DMS153 treated with DMSO at 0.1 percent for 48 hours (cell line): ENCODE measurements around the gene MEF2D.

Source experiments
- DNase-seq: peaks from one replicate; lab custom pipeline; 2025; ENCODE audit not compliant: unreplicated experiment; lab: John Stamatoyannopoulos, UW

MEF2D gene

DNA sequence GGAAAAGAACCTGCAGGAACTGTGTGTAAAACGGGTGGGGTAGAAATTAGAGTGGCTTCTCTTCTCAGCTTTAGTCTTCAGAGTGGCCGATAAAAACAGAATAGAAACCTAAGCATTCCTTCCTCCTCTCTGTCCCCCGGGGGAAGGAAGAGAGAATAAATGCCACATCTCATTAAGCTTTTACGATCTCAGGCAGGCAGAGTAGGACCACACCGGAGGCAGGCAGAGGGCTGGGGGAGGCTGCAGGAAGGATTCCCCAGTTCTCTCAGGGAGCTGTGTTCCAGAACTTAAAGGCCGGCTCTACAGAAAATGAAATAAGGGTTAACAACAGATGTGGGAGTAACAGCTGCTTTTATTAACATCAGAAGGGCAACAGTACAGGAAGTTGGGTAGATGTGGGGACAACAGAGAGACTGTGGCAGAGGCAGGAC lies 24.5 kb upstream of the MEF2D start:
- no peak for DNase-seq

DNA sequence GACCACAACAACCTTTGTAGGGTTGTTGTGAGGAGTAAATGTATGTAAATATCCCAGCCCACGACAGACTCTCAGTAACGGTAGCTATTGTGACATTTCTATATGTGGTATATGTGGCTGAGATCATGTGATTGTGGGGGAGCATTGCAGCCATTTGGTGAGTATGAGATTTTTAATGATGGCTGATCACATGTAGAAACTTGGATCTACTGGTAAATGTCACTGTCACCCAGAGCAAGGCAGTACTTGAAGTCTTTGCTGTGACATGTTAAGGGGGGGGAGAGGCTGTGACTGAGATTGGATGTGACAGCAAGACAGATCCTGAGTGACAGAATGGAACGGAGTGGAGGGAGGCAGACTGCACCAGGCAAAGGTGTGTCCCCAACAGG lies 23.9 kb upstream of the MEF2D start:
- no peak for DNase-seq

DNA sequence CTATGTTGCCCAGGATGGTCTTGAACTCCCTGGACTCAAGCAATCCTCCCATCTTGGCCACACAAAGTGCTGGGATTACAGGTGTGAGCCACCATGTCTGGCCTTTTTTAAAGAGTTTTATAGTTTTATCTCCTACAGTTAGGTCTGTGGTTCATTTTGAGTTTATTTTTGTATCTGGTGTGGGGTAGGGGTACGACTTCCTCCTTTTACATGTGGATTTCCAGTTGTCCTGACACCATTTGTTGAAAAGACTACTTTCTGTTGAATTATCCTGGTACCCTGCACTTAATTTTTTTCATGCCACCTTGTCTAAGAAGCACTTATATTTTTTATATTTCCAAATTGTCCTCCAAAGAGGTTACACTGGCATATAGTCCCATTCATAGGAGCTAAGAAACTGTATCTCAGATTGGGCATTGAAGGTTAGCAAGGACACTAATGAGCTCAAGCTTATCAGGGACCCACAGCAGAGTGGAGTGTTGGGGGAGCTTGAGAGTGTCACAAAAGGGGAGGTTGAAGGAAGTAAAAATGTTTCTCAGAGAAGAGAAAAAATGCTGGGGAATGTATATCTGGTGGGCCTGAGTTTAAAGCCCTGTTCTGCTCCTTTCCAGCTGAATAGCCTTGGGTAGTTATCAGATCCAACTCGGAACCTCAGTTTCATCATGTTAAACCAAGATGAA lies 23.4 kb upstream of the MEF2D start:
- no peak for DNase-seq

DNA sequence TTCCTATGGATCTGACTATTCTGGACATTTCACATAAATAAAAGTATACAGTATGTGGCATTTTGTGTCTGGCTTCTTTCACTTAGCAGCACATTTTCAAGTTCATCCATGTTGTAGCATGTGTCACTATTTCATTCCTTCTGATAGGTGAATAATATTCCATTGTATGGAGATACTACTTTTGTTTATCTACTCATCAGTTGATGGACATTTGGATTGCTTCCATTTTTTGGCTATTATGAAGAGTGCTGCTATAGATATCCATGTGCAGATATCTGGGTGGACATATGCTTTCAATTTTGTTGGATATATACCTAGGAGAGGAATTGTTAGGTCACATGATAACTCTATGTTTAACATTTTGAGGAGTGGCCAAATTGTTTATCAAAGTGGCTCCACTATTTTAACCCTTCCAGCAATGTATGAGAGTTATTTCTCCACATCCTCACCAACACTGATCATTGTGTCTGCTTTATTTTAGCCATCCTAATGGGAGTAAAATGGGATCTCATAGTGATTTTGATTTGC lies 21.9 kb upstream of the MEF2D start:
- DNase-seq = no peak

DNA sequence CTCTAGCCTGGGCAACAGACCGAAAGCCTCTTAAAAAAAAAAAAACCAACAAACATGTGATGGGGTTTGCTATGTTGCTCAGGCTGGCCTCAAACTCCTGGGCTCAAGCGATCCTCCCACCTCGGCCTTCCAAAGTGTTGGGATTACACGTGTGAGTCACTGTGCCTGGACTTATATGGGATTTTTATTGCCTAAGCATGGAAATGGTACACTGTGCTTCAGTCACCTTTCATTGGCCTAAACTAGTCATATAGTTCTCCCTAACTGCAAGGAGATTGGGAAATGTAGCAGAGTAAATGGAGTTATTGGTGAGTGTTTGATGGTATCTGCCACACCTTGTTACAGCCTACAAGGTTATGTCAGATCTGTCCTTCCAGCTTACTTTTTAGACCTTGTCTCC lies 17.2 kb upstream of the MEF2D start:
- DNase-seq = no peak

DNA sequence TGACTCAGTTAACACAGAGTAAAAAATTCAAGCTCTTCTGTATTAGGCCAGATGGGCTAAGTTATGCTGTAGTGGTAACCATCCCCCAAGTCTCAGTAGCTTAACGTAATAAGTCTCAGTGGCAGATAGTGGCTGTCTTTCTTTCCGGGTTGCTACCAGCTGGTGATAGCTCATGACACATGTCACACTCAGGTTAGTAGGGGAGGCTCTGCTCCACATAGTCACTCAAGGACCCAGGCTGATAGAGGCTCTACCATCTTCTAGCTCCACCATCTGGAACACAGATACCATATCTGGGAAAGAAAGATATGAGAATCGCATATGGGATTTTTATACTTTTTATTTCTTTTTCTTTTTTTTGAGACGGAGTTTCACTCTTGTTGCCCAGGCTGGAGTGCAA lies 16.2 kb upstream of the MEF2D start:
- no peak for DNase-seq

DNA sequence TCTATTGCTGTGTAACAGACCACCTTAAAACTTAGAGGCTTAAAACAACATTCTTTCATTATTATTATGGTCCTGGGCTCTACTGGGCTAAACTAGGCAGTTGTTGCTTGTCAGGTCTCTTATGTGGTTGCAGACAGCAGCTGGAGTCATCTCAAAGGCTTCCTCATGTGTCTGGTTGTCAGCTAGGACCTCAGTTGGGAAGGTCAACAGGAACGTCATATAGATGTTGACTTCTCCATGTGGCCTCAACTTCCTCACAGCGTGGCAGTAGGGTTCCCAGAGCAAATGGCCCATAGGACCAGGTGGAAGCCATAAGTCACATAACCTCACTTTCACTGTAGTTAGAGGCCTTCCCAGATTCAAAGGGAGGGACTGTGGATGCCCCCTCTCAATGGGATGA lies 15.4 kb upstream of the MEF2D start:
- DNase-seq = no peak

DNA sequence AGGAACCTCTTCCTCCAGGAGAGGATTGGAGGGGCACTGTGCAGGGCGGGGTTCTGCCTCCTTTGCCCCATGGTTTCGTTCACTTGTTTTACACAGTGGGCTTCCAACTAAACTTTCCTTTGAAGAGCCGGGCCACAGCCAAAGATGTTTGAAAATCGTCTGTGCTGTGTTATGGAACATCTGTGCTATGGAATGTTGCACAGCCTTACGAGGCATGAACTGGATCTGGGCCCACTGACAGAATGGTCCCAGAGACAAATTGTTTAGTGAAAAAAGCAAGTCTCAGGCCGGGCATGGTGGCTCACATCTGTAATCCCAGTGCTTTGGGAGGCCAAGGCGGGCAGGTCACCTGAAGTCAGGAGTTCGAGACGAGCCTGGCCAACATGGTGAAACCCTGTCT lies 12.6 kb upstream of the MEF2D start:
- no peak for DNase-seq

DNA sequence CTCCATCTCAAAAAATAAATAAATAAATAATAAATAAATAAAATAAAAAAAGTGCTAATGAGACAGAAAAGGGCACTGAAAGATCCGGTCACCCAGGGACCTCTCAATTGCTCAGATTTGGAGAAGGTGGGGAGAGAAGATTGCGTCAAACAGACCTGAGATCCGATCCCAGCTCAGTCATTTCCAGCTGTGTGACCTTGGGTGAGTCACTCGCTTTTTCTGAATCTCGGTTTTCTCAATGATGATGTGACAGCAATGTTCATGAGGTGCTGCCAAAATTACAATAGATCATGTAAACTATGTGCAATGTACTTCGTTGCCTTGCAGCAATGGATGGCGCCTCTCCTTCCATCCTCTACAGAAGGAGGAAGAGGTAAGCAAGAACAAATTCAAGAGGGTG lies 11.1 kb upstream of the MEF2D start:
- no peak for DNase-seq

DNA sequence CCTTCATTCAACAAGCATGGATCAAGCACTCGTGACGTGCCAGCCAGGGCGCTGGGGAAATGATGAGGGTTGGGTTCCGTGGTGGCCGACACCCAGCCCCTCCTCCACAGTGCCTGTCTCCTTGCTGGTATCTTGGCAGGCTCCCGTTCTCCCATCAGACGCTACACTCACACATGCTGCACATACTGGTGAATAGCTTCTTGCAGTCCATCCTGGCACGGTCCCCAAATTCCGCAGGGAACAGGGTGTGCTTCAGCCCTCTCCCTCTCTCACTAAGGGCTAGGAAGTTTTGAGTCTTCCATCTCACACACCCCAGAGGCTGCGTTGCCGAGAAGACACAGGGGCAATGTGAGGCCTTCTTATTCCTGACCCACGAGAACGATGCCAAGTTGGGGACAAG lies 10.1 kb upstream of the MEF2D start:
- no peak for DNase-seq

DNA sequence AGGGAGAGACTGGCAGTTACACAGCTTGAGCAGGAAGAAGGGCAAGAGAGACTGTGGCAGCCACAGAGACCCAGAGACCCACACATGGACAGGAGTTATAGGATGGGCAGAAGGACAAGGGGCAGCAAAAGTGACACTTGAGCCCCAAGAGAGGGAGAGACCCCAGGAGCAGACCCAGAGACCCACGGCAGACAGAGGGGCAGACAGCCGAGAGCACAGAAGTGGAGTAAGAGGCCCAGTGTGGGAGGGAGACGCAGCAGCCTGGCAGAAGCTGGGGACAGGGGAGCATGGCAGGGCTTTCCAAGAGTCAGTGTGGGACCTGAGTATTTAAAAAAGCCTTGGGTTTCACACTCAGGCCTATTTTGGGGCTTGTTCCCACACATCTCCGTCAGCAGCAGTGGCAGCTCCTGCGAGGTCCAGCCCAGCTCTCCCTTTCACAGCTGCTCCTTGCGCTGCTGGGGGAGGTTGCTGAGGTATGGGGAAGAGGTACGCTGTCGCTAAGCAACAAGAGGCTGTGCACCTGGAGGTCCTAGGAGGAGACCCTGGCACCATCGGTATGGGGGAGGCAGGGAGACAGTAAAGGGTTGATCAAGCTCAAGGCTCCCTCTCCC lies 9.0 kb upstream of the MEF2D start:
- no peak for DNase-seq

DNA sequence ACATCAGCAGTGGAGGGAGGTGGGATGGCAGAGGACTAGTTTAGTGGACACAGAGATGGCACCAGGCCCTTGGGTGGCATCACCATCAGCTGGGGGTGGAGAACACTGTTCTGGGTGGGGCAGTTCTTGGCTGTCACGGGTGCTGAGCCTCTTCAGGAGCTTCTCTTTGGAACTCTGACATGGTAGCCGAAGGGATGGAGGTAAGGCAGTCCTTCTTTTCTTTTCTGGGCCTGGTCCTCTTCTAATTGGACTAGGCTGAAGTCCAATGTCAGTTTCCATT lies 8.3 kb upstream of the MEF2D start:
- DNase-seq = no peak

DNA sequence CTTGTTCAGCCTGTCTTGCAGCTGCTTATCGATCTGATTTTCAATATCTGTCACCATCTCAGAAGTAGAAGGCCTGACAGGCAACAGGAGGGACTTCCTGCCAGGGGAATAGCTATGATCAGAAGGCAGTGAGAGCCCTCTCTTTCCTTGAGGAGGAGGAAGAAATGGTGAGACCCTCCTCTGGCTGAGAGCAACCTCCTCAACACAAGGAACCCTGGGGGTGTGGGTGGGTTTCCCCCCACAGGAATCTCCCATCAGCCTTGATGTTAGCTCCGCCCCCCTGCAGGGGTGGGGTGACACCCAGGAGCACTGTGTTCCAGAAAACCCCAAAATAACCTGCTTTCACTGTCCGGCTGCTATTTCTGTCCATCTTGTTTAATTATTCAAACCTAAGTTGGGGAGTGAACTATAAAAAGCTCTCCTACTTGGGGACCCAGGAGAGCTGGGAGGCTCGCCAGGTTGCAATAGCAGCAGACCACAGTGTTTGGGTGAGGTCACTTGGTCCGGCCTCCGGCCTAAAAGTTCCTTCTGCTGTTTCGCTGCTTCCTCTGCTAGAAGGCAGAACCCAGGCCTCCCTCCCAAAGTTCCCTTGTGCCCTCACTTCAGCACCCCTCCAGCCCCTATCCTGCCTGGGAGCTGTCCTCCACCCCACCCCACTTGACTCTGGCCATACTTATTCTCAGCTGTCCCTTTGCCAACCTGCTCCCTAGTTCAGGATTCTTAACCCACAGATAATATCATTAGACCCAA lies 7.8 kb upstream of the MEF2D start:
- DNase-seq = no peak

DNA sequence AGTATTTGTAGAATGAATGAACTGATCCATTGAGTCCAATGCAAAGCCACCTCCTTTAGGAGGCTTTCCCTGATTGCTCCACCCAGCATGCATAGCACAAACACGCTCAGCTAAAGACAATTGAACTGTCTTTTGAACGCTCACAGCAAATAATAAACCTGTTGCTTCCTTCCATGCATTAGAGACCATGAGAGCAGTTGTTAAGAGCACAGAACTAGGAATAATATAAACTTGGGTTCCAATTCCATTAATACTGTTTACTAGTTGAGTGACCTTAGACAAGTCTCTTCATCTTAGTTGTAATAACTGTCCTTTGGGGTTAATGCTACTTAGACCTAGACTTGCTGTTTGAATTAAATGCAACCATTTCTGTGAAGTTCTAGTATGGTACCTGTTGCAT lies 5.9 kb upstream of the MEF2D start:
- no peak for DNase-seq

DNA sequence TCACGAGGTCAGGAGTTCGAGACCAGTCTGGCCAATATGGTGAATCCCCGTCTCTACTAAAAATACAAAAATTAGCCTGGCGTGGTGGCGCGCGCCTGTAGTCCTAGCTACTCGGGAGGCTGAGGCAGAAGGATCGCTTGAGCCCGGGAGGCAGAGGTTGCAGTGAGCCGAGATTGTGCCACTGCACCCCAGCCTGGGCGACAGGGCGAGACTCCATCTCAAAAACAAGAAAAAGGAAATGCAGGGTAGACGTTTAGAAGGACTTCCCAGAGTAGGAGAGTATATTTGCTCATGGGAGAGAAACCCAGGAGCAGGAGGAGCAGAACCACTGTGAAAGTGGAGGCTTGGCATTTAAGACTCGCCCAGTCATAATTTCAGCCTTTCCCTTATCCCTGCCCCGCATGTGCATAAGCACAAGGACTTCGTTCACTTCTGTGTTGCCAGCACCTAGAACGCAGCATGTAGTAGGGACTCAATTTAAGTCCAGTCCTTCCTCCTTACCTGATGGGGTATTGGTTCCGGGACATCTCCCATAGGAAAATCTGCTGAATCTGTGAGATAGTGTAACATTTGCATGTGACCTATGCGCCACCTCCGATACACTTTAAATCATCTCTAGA lies 5.2 kb upstream of the MEF2D start:
- DNase-seq = no peak

DNA sequence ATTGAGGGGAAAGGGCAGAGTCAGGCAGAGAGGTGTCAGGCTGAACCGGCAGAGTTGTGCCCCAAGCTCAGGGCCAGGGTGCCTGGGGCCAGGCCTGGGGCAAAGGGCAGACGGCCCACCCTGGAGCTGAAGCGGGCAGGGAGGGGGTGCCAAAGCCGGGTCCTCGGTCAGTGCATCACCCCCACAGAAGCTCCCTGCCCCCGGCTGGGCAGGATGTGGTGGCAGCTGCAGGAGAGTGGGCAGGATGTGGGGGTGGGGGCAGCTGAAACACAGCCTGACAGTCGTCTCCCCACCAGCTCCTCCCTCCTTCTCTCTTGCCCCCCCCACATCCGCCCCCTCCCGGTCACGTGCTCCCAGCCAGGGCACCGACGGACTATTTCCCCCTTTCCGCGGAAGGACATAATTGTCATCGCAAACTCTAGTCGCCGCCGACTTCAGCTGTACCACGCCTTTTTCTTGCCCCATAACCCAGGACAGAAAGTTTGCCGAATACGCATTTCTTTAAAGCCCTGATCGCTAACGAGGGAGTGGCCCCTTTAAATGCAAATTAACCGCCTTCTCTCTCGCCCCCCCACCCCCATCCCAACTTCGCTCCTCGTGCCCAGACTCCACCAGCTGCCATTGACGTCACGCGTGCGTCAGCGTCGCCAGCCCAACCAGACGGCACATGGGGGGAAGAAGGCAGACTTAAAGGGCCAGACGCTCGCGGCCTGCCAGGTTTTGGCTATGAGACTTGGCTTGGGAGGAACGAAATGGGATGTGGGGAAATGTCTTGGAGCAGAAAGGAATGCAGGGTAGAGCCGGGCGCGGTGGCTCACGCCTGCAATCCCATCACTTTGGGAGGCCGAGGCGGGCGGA lies 4.5 kb upstream of the MEF2D start:
- peak; percentile 96 for DNase-seq

DNA sequence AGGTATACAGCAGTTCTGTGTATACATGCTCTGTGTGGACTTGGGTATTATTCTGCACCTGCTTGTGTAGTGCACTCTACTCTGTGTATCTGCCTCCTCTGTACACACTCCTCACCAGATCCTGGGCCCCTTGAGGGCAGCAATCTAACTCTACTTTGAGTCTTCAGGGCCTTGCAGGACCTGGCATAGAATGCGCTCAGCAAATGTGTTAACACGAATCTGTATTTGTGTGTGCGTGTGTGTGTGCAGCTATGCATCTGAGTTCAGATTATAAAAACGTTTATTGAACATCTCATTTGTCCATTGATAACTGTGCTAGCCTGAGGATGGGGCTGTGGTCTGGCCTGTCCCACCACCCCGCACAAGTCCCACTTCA lies 3.9 kb upstream of the MEF2D start:
- peak; percentile 57 for DNase-seq

DNA sequence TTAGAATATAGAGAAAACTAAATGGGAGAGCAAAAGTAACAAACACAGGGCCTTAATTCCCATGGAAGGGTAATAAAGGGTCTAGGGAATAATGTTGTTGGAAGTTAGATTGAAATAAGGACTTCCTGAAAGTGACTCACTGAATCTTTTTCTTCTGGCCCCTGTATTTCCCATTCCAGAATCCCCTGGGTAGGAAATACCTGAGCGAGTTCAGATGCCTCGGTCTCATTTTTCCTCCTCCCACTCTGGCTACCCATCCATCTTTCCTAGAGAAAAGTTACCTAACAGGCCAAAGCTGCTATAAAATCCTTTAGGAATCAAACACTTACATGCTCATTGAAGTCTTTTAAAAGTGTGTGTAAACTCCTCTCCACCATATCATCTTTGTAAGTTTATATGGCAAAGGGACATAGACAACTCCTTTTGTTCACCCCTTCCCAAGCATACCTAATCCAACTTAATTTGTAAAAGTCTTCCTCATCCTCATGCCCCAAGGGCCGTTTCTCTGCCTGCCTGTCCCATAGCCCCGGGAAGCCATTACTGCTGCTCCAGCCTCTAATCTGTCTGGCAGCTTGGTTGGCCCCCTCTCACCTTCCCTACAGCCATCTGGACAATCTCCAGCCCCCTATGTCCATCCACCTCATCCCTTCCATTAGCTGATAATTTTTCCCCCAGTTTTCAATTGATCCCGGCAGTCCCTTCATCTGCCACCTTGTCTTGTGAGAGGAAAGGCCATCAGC lies 3.3 kb upstream of the MEF2D start:
- DNase-seq = no peak

DNA sequence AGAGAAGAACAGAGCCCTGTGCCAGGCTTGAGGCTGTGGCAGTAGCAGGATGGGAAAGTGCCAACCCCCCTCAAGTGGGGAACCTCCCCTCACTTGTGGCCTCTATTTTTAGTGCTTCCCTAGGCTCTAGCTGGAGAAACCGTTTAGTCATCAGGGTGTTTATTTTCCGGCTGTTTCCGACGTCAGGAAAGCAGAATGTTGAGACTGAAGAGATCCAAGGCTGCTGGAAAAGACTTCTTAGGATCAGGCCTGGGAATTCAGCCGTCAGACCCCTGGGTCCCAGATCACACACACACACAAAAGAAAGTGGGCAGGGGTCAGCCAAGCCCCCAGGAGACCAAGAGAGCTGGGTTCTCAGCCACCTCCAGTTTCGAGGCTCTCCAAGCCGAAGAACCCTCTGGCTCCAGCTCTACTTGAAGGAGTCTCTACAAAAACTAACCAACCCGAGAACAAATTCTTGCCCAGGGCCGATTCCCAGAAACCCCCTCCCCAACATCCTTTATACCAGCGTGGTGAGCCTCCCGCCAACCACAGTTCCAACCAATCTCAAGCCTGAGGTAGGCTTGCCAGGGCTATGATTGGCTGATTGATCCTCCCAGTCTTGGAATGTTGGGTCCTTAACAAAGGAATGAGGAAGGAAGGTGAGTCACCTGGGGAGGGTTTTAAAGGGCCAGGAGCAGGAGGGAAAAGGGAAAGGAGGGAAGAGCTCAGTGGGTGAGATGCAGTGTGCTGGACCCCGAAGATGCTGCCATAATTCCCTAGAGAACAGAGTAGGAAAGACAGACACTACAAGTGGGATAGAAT lies 2.5 kb upstream of the MEF2D start:
- DNase-seq = no peak
